ENCODE results near the gene GSAP. TPM values are rescaled to one million over a fixed set of nuclear protein-coding genes. Genes with fewer than 3 reads are reported as not detected.
A peak's percentile ranks its signal among the peaks of the same experiment; 100 is the strongest.

GSAP gene
- total RNA-seq, 1 experiment from 2014 or later = 23.3 TPM

DNA sequence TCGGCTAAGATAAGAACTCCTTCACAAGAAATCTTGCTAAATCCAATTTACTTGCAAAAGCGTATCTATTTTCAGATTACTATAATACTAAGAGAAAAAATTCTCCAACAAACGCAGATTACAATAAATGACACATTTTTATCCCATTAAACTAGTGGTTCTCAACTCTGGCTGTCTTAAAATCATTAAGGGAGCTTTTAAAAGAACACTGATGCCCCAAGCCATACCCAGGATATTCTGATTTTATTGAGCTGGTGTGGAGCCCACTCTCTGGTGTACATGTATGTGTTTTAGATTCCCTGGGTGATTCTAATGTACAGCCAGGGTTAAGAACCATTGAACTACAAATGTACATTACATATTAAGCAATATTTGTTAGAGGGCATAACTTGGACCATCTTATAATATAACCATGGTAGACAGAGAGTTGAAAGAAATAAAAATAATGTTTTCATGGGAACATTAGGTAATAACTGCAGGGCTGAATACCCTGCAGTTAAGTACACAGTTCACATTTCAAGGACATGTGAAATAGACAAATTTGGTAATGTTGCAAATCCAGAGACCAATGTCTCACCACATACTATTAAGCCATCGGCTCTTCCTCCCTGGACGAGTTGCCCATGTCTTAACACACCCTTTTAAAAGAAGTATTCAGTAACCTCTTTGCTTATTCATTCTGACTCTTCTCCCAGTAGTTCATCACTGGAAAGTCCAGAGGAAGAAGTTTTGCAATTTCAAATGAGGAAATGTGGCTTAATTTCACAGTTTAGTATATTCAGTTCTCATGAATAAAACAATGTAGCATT, 6.2 kb downstream of the GSAP start:
- no peak for DNase-seq
- peak overlapping the region; percentile 96 for H3K27ac Mint-ChIP-seq (ENCODE audit: unreplicated experiment)
- TF ChIP-seq, protein P1, sequence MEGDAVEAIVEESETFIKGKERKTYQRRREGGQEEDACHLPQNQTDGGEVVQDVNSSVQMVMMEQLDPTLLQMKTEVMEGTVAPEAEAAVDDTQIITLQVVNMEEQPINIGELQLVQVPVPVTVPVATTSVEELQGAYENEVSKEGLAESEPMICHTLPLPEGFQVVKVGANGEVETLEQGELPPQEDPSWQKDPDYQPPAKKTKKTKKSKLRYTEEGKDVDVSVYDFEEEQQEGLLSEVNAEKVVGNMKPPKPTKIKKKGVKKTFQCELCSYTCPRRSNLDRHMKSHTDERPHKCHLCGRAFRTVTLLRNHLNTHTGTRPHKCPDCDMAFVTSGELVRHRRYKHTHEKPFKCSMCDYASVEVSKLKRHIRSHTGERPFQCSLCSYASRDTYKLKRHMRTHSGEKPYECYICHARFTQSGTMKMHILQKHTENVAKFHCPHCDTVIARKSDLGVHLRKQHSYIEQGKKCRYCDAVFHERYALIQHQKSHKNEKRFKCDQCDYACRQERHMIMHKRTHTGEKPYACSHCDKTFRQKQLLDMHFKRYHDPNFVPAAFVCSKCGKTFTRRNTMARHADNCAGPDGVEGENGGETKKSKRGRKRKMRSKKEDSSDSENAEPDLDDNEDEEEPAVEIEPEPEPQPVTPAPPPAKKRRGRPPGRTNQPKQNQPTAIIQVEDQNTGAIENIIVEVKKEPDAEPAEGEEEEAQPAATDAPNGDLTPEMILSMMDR (IDR thresholded peaks at IDR 0.05; ENCODE audit: unreplicated experiment) = no peak
- H3K9me3 Mint-ChIP-seq (ENCODE audit: low read depth, unreplicated experiment) = no peaks in the 10 kb centered on the region
- CTCF ChIA-PET = interaction anchor here (0.6 kb wide), 1 partner anchor 19 kb away, joined by 4 read pairs; no protein-coding TSS in a partner anchor
- H3K36me3 Mint-ChIP-seq (ENCODE audit: insufficient read depth, unreplicated experiment) = peaks cover 17% of the 10 kb centered on the region
- intact Hi-C loops (cut with micrococcal nuclease; ENCODE audit: unreplicated experiment) = loop anchor here (10.0 kb wide), 1 partner anchor 75 kb away; no protein-coding TSS in a partner anchor
- H3K4me3 Mint-ChIP-seq (ENCODE audit: low read depth, unreplicated experiment) = peak overlapping the region; percentile 24
- peaks cover 28% of the 10 kb centered on the region for H3K4me1 Mint-ChIP-seq (ENCODE audit: low read depth, unreplicated experiment)
- BruUV-seq (replicated peaks) = TSS peak; percentile 84
- H3K27me3 Mint-ChIP-seq (ENCODE audit: unreplicated experiment) = no peaks in the 10 kb centered on the region

DNA sequence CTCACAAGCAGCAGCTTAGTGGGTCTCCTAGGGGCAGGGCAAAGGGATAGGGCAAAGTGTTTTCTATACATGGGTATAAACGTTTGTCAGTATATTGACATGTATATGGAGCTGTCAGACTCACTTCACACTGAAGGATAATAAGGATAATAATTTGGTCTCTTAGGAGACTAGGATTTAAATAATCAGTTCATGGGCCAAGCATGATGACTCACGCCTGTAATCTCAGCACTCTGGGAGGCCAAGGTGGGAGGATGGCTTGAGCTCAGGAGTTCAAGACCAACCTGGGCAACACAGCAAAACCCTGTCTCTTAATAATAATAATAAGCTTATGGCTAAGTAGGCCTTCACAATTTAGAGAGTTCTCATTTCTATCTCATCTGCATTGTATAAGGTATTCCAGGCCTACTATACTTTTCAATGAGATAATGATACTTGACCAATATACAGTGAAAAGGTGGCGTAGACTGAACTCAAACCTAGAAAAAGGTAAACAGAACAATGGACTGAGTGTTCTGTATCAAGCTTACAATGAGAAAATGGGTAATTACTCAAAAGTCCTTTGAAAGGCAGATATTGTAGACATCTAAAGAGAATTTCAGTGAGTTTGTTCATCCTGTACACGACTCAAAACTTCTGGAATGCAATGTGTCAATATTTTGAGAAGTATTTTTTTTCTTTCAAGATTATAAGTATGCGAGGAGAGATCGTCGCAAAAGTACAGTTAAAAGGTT, 7.0 kb downstream of the GSAP start:
- no peak for DNase-seq
- H3K9me3 Mint-ChIP-seq (ENCODE audit: low read depth, unreplicated experiment) = no peaks in the 10 kb centered on the region

GRCh38 chr7:77407906-77408305, 8.2 kb downstream of the GSAP start:
- Mint-ChIP-seq H3K9me3 (ENCODE audit: low read depth, unreplicated experiment) (no peaks in the 10 kb centered on the region), H3K27ac (ENCODE audit: unreplicated experiment) (peak overlapping the region; percentile 96), H3K36me3 (ENCODE audit: insufficient read depth, unreplicated experiment) (peaks cover 15% of the 10 kb centered on the region), H3K27me3 (ENCODE audit: unreplicated experiment) (no peaks in the 10 kb centered on the region), H3K4me1 (ENCODE audit: low read depth, unreplicated experiment) (peaks cover 34% of the 10 kb centered on the region), H3K4me3 (ENCODE audit: low read depth, unreplicated experiment) (no peak overlapping the region)
- no peak for DNase-seq
- BruUV-seq (replicated peaks) = no TSS peak
- intact Hi-C loops (cut with micrococcal nuclease; ENCODE audit: unreplicated experiment) = no loop called here
- TF ChIP-seq, protein P1 (IDR thresholded peaks at IDR 0.05; ENCODE audit: unreplicated experiment) = no peak
- CTCF ChIA-PET = interaction anchor here (0.9 to 1.3 kb wide), 2 partner anchors 11 to 31 kb away, joined by 3 read pairs; no protein-coding TSS in a partner anchor

More for the DNA sequence above, 7.0 kb downstream of the GSAP start:
- peak overlapping the region; percentile 24 for H3K4me3 Mint-ChIP-seq (ENCODE audit: low read depth, unreplicated experiment)
- CTCF ChIA-PET = interaction anchor here (1.3 kb wide), 1 partner anchor 10 kb away, joined by 3 read pairs; no protein-coding TSS in a partner anchor
- peak overlapping the region; percentile 96 for H3K27ac Mint-ChIP-seq (ENCODE audit: unreplicated experiment)
- no TSS peak for BruUV-seq (replicated peaks)
- intact Hi-C loops (cut with micrococcal nuclease; ENCODE audit: unreplicated experiment) = no loop called here
- H3K4me1 Mint-ChIP-seq (ENCODE audit: low read depth, unreplicated experiment) = peaks cover 28% of the 10 kb centered on the region
- TF ChIP-seq, protein P1 (IDR thresholded peaks at IDR 0.05; ENCODE audit: unreplicated experiment) = no peak
- peaks cover 15% of the 10 kb centered on the region for H3K36me3 Mint-ChIP-seq (ENCODE audit: insufficient read depth, unreplicated experiment)
- H3K27me3 Mint-ChIP-seq (ENCODE audit: unreplicated experiment) = no peaks in the 10 kb centered on the region

DNA sequence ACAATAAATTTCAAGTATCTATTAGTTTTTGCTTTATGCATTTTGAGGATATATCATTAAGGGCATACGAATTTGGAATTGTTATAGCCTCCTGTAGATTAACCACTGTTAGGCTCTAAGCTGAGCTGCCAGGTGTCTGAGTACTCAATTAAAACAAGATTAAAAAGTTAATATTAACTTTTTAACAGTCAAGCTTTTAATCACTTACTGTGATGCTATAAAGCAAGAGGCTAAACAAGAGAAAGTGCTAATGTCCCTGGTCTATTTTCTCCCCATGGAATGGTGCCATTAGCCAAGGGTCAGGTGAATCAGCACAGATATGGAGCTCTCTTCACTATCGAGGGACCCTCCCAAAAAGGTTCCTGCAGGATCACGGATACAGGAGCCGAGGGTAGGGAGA, 9.7 kb downstream of the GSAP start:
- BruUV-seq (replicated peaks) = no TSS peak
- DNase-seq = no peak
- Mint-ChIP-seq H3K4me3 (ENCODE audit: low read depth, unreplicated experiment) (no peak overlapping the region), H3K9me3 (ENCODE audit: low read depth, unreplicated experiment) (no peaks in the 10 kb centered on the region), H3K27ac (ENCODE audit: unreplicated experiment) (peak overlapping the region; percentile 84), H3K27me3 (ENCODE audit: unreplicated experiment) (no peaks in the 10 kb centered on the region), H3K36me3 (ENCODE audit: insufficient read depth, unreplicated experiment) (peaks cover 9% of the 10 kb centered on the region), H3K4me1 (ENCODE audit: low read depth, unreplicated experiment) (peaks cover 32% of the 10 kb centered on the region)
- CTCF ChIA-PET = interaction anchor here (0.6 kb wide), 1 partner anchor 143 kb away, joined by 3 read pairs; no protein-coding TSS in a partner anchor
- intact Hi-C loops (cut with micrococcal nuclease; ENCODE audit: unreplicated experiment) = no loop called here
- TF ChIP-seq, protein P1 (IDR thresholded peaks at IDR 0.05; ENCODE audit: unreplicated experiment) = no peak
